Right hindlimb (tissue), 1 donor: ENCODE results near the gene TMUB2.

Experiments used
- DNase-seq: peaks from one replicate; pipeline ENCODE4 v3.0.0-alpha.2; 2018

Gene TMUB2

GRCh38 chr17:44203731-44204440 is 17.1 kb downstream of the TMUB2 start:
- DNase-seq, result no peak

GRCh38 chr17:44204441-44204882 is 17.7 kb downstream of the TMUB2 start:
- no peak for DNase-seq

GRCh38 chr17:44205962-44206824 is 19.4 kb downstream of the TMUB2 start:
- DNase-seq, result no peak

- DNase-seq, result no peak
Observed at GRCh38 chr17:44206825-44207155, 20.0 kb downstream of the TMUB2 start.

GRCh38 chr17:44207319-44207718 is 20.5 kb downstream of the TMUB2 start:
- DNase-seq, result no peak

GRCh38 chr17:44207743-44208142 is 21.0 kb downstream of the TMUB2 start:
- no peak for DNase-seq

- DNase-seq, result no peak
Observed at GRCh38 chr17:44209786-44210341, 23.1 kb downstream of the TMUB2 start.

GRCh38 chr17:44210342-44211192 is 23.8 kb downstream of the TMUB2 start:
- peak; percentile 89 for DNase-seq

GRCh38 chr17:44211281-44212265 is 24.8 kb downstream of the TMUB2 start:
- no peak for DNase-seq

- DNase-seq, result no peak
Observed at GRCh38 chr17:44212507-44213402, 26.0 kb downstream of the TMUB2 start.

GRCh38 chr17:44213403-44214229 is 26.8 kb downstream of the TMUB2 start:
- no peak for DNase-seq

GRCh38 chr17:44214230-44214494 is 27.4 kb downstream of the TMUB2 start:
- DNase-seq, result no peak

GRCh38 chr17:44214896-44215295 is 28.1 kb downstream of the TMUB2 start:
- no peak for DNase-seq

GRCh38 chr17:44216173-44216572 is 29.4 kb downstream of the TMUB2 start:
- DNase-seq, result no peak

GRCh38 chr17:44216694-44217093 is 29.9 kb downstream of the TMUB2 start:
- no peak for DNase-seq

- DNase-seq, result no peak
Observed at GRCh38 chr17:44217738-44218343, 31.1 kb downstream of the TMUB2 start.

- DNase-seq, result peak; percentile 92
Observed at GRCh38 chr17:44218344-44219107, 31.8 kb downstream of the TMUB2 start.

- DNase-seq, result no peak
Observed at GRCh38 chr17:44219108-44219615, 32.4 kb downstream of the TMUB2 start.
